PC-3 (cell line): Measurements from ENCODE around the gene STXBP6. TPM values are rescaled to one million over a fixed set of nuclear protein-coding genes. Genes with fewer than 3 reads are reported as not detected.
A peak's percentile ranks its signal among the peaks of the same experiment; 100 is the strongest.

Experiments used
- ATAC-seq: fragments of 200-7000 bp; cut with Tn5 transposase; 2 replicates; pipeline ENCODE4 v1.9.1; 2020; ENCODE audit warnings: mild to moderate bottlenecking, moderate library complexity
- BruUV-seq: library from RNA; stranded (reverse); fragments of 400-500 nt; replicated peaks from 2 replicates; lab custom pipeline; 2021; lab: Mats Ljungman, UMichigan
- CTCF ChIA-PET: fragments of 300-600 bp; sonication (Branson Sonifier 250); formaldehyde crosslinking; loops from one replicate; lab custom pipeline; 2022; ENCODE audit warnings: antibody characterized with exemption; lab: Charles Lee
- POLR2A ChIA-PET: fragments of 300-600 bp; sonication (Branson Sonifier 250); formaldehyde crosslinking; loops from one replicate; lab custom pipeline; 2022; ENCODE audit warnings: antibody characterized with exemption; ENCODE audit not compliant: unreplicated experiment; lab: Charles Lee
- DNase-seq: peaks from one replicate; pipeline ENCODE4 v3.0.0-alpha.2; 2015
- H2AFZ ChIP-seq: fragments of 300-600 bp; sonication (generic); 2 replicates; pipeline ENCODE4 v1.6.0; 2016; ENCODE audit warnings: antibody characterized with exemption, low read length
- H3F3A ChIP-seq: fragments of 300-600 bp; sonication (generic); one replicate; pipeline ENCODE4 v1.6.0; 2017; ENCODE audit warnings: antibody characterized with exemption, low read length, control low read depth, mild to moderate bottlenecking; ENCODE audit not compliant: unreplicated experiment
- H3K27ac ChIP-seq: fragments of 300-600 bp; sonication (generic); 2 replicates; pipeline ENCODE4 v1.5.1; 2016; ENCODE audit warnings: mild to moderate bottlenecking, low read length
- H3K27me3 ChIP-seq: fragments of 300-600 bp; sonication (generic); 2 replicates; pipeline ENCODE4 v1.6.1; 2016; ENCODE audit warnings: low read length, mixed read lengths
- H3K36me3 ChIP-seq: fragments of 300-600 bp; sonication (generic); 2 replicates; pipeline ENCODE4 v1.6.1; 2016; ENCODE audit warnings: low read depth, mixed run types, low read length, mixed read lengths
- H3K4me1 ChIP-seq: fragments of 300-600 bp; sonication (generic); 2 replicates; pipeline ENCODE4 v1.5.1; 2016; ENCODE audit warnings: low read length; ENCODE audit not compliant: insufficient read depth
- H3K4me2 ChIP-seq: fragments of 300-600 bp; sonication (generic); 2 replicates; pipeline ENCODE4 v1.6.0; 2016; ENCODE audit warnings: low read length
- H3K4me3 ChIP-seq: fragments of 300-600 bp; sonication (generic); 2 replicates; pipeline ENCODE4 v1.5.1; 2016; ENCODE audit warnings: mild to moderate bottlenecking, low read length, mixed read lengths
- H3K79me2 ChIP-seq: fragments of 300-600 bp; sonication (generic); 2 replicates; pipeline ENCODE4 v1.6.1; 2017; ENCODE audit warnings: low read length, mixed read lengths
- H3K9ac ChIP-seq: fragments of 300-600 bp; sonication (generic); 2 replicates; pipeline ENCODE4 v1.6.0; 2016; ENCODE audit warnings: mild to moderate bottlenecking, low read length
- H3K9me2 ChIP-seq: fragments of 300-600 bp; sonication (generic); replicated peaks from 2 replicates; pipeline ENCODE4 v1.6.1; 2016; ENCODE audit warnings: mixed run types, low read length, mixed read lengths
- H3K9me3 ChIP-seq: fragments of 300-600 bp; sonication (generic); 2 replicates; pipeline ENCODE4 v1.6.1; 2016; ENCODE audit warnings: low read length, mixed read lengths
- H4K20me1 ChIP-seq: fragments of 300-600 bp; sonication (generic); 2 replicates; pipeline ENCODE4 v1.6.1; 2016; ENCODE audit warnings: low read length, mixed read lengths
- CTCF ChIP-seq: fragments of 300-600 bp; sonication (generic); conservative IDR thresholded peaks from 2 replicates; pipeline ENCODE4 v1.5.1; 2017; ENCODE audit warnings: antibody characterized with exemption, low read depth, mild to moderate bottlenecking, low read length
- EZH2 ChIP-seq: fragments of 300-600 bp; sonication (generic); IDR thresholded peaks from one replicate; pipeline ENCODE4 v1.6.1; 2017; ENCODE audit warnings: antibody characterized with exemption, mild to moderate bottlenecking, low read length; ENCODE audit not compliant: unreplicated experiment
- EZH2phosphoT487 ChIP-seq: fragments of 300-600 bp; sonication (generic); IDR thresholded peaks from 2 replicates; pipeline ENCODE4 v1.6.1; 2018; ENCODE audit warnings: mild to moderate bottlenecking, antibody characterized with exemption, low read length, borderline replicate concordance
- intact Hi-C: fragments of 100-400 bp; cut with micrococcal nuclease; formaldehyde crosslinking; loops from 2 replicates; pipeline ENCODE4 v1.9.0; 2023
- total RNA-seq: library from RNA; depleted of rRNA; stranded (reverse); fragments of >200 nt; gene quantifications from 2 replicates; pipeline ENCODE4 v1.2.3, GENCODE V29; 2014

The STXBP6 gene
- total RNA-seq, 1 experiment from 2014 or later: 0.40 TPM

- TF ChIP-seq CTCF (peak; percentile 38; the same call in 1 of the 2 replicates), EZH2 (no peak)
- Histone ChIP-seq H3K4me1 (no peaks in the 10 kb centered on the region), H3K27me3 (no peaks in the 10 kb centered on the region), H3K4me2 (no peak overlapping the region), H3K9ac (no peak overlapping the region), H3K36me3 (no peaks in the 10 kb centered on the region), H3K9me2 (no peaks in the 10 kb centered on the region), H2AFZ (no peak overlapping the region), H4K20me1 (no peaks in the 10 kb centered on the region), H3K79me2 (no peaks in the 10 kb centered on the region), H3F3A (no peaks in the 10 kb centered on the region), H3K27ac (no peak overlapping the region), H3K4me3 (no peak overlapping the region), H3K9me3 (no peaks in the 10 kb centered on the region)
- ChIA-PET POLR2A (no interaction called here), CTCF (no interaction called here)
- DNase-seq: no peak
- BruUV-seq: no TSS peak
- intact Hi-C loops: no loop called here
- ATAC-seq: no peak
These were observed 17.7 kb downstream of the STXBP6 start for GRCh38 chr14:25032092-25032784.

DNA sequence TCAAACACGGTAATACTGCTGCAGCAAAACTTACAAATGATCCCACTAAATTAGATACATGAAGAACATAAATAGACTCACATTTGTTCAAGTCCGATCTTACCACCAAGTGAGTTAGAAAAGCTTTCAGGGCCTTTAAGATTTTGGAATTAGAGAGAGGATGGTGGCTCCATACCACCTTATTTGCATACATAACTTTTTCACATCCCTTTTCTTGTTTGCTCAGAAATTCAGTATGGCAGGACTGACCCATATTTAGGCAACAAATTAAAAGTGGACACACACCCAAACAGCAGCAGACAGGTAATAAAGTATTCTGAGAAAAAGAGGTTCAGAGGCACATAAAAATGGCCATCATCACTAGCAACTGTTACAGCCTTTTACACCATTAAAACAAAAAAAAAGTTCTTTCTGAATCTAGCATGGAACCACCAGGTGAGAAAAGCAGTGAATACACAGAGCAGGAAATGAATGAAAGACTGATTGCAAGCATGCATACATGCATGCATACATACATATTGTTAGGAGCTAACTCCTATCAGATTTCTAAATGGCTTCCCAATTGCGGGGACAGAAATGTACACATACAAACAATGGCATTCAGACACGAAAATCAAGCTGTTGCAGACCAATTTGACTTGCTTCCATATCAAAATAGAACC is 23.3 kb downstream of the STXBP6 start:
- Histone ChIP-seq H3K27me3 (no peaks in the 10 kb centered on the region), H3K79me2 (no peaks in the 10 kb centered on the region), H3K4me3 (no peak overlapping the region), H3K9me2 (no peaks in the 10 kb centered on the region), H3K9ac (no peak overlapping the region), H3K4me2 (no peak overlapping the region), H4K20me1 (no peaks in the 10 kb centered on the region), H3F3A (no peaks in the 10 kb centered on the region), H3K27ac (no peak overlapping the region), H2AFZ (no peak overlapping the region), H3K4me1 (no peaks in the 10 kb centered on the region), H3K9me3 (no peaks in the 10 kb centered on the region), H3K36me3 (no peaks in the 10 kb centered on the region)
- ChIA-PET POLR2A (no interaction called here), CTCF (no interaction called here)
- DNase-seq (no peak), ATAC-seq (no peak)
- intact Hi-C loops: no loop called here
- BruUV-seq: no TSS peak
- TF ChIP-seq CTCF: no peak
- no peak for TF ChIP-seq EZH2phosphoT487
- TF ChIP-seq EZH2: no peak

DNA sequence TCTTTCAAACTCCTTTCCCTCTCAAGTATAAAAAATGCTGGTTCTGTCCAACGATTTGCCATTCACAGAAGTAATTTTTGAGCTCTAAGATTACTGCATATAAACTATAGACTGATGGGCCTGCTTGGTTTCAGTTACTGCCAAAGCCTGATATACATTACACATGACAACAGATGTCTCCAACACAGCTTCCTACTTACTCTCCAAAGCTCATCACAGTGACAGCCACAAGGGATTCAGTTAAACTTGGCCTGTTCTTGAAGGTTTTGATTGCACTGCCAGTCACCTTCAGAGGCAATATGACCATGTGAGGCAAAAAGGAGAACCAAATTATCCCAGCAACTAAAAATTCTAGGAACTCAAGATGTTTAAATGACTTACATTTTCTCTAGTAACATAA is 30.1 kb downstream of the STXBP6 start:
- no peak overlapping the region for H3K27ac ChIP-seq
- H3K9ac ChIP-seq: no peak overlapping the region
- no peak overlapping the region for H2AFZ ChIP-seq
- ATAC-seq (no peak), DNase-seq (no peak)
- H3K36me3 ChIP-seq: no peaks in the 10 kb centered on the region
- intact Hi-C loops: no loop called here
- H3K9me3 ChIP-seq: 0 out of 2 replicates have a peak, but pooled peaks cover 3% of the 10 kb centered on the region
- ChIA-PET CTCF (no interaction called here), POLR2A (no interaction called here)
- no TSS peak for BruUV-seq
- H3K9me2 ChIP-seq: no peaks in the 10 kb centered on the region
- no peaks in the 10 kb centered on the region for H3F3A ChIP-seq
- H3K4me2 ChIP-seq: no peak overlapping the region
- no peaks in the 10 kb centered on the region for H3K27me3 ChIP-seq
- H3K4me3 ChIP-seq: no peak overlapping the region
- H4K20me1 ChIP-seq: no peaks in the 10 kb centered on the region
- TF ChIP-seq EZH2: no peak
- no peak for TF ChIP-seq CTCF
- TF ChIP-seq EZH2phosphoT487: no peak
- H3K4me1 ChIP-seq: no peaks in the 10 kb centered on the region
- H3K79me2 ChIP-seq: no peaks in the 10 kb centered on the region
